NCI-H1105 treated with DMSO at 0.1 percent for 48 hours (cell line): ENCODE measurements around the gene FAM168A.

Source experiments
- DNase-seq: peaks from one replicate; lab custom pipeline; 2025; lab: John Stamatoyannopoulos, UW

Gene FAM168A

DNA sequence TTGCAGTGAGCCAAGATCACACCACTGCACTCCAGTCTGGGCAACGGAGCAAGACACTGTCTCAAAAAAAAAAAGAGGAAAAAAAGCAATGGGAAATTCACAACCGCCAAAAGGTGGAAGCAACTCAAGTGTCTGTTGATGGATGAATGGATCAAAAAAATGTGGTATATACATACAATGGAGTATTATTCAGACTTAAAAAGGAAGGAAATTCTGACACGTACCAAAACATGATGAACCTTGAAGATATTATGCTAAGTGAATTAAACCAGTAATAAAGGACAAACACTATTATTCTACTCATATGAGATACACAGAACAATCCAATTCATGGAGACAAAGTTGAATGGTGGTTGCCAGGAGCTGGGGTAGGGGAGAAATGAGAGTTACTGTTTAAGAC lies 40.9 kb downstream of the FAM168A start:
- no peak for DNase-seq

GRCh38 chr11:73555615-73556014 lies 42.3 kb downstream of the FAM168A start:
- DNase-seq: no peak

- DNase-seq: no peak
Observed at GRCh38 chr11:73554671-73555320, 43.1 kb downstream of the FAM168A start.

GRCh38 chr11:73553266-73553665 lies 44.6 kb downstream of the FAM168A start:
- DNase-seq: no peak

GRCh38 chr11:73551677-73552076 lies 46.2 kb downstream of the FAM168A start:
- no peak for DNase-seq

- no peak for DNase-seq
Observed at GRCh38 chr11:73549376-73549775, 48.5 kb downstream of the FAM168A start.

- DNase-seq: no peak
Observed at GRCh38 chr11:73547706-73548595, 50.0 kb downstream of the FAM168A start.

- no peak for DNase-seq
Observed at GRCh38 chr11:73542175-73542574, 55.7 kb downstream of the FAM168A start.

- no peak for DNase-seq
Observed at GRCh38 chr11:73539506-73540084, 58.3 kb downstream of the FAM168A start.

- no peak for DNase-seq
Observed at GRCh38 chr11:73538381-73538872, 59.5 kb downstream of the FAM168A start.

DNA sequence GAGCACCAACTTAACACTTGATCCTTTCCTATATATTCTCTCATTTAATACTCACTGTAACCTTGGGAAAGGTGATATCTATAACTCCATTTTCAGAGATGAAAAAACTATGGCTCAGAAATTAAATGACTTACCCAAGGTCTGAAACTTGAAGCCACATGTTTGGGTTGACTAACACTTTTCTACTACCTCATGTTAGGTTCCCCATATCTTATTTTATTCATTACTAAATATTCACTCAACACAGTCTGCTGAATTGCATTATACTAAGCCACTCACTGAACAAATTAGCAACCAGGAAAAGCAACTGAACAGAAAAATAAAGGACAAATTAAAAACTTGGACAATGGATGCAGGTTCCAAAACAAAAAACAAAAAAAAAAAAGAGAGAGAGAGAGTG lies 59.9 kb downstream of the FAM168A start:
- no peak for DNase-seq

DNA sequence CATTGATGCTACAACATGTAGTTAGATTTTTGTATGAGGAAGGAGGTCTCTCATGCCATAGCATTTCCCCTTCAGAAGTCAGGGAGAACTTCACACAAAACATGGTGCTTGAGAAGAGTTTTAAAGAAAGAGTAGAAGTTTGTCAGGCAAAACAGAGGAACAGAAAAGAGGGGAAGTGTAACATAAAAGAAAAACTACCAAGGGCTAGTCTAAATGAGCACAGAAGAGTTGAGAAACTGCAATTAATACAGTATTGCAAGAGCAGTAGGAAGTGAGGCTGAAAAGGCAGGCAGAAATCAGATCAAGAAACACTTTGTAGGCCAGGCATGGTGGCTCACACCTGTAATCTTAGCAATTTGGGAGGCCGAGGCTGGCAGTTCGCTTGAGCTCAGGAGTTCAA lies 61.0 kb downstream of the FAM168A start:
- no peak for DNase-seq

- no peak for DNase-seq
Observed at GRCh38 chr11:73532310-73532709, 65.6 kb downstream of the FAM168A start.

DNA sequence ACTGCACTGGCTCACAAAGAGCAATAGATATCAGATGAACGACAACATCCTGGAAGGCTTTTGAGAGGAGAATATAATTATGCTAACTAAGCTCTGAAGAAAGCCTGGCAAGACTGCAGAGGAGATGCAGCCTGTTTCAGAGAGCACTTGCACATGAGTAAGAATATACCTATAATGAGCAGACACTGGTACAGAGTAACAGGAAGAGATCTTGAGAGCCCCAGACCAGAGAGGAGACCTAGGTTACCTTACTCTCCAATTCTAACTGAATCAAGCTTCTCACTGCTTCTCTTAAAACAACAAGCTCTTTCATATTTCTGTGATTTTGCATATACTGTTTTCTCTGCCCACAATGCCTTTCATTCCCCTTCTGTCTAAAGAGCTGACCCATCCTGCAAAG lies 66.5 kb downstream of the FAM168A start:
- no peak for DNase-seq

- no peak for DNase-seq
Observed at GRCh38 chr11:73530109-73530508, 67.8 kb downstream of the FAM168A start.

- DNase-seq: no peak
Observed at GRCh38 chr11:73529204-73529530, 68.7 kb downstream of the FAM168A start.

- DNase-seq: no peak
Observed at GRCh38 chr11:73528483-73529203, 69.3 kb downstream of the FAM168A start.

GRCh38 chr11:73528013-73528412 lies 69.9 kb downstream of the FAM168A start:
- no peak for DNase-seq

GRCh38 chr11:73525611-73526010 lies 72.3 kb downstream of the FAM168A start:
- no peak for DNase-seq

- DNase-seq: no peak
Observed at GRCh38 chr11:73524774-73525173, 73.1 kb downstream of the FAM168A start.

- DNase-seq: no peak
Observed at GRCh38 chr11:73521621-73522020, 76.3 kb downstream of the FAM168A start.

DNA sequence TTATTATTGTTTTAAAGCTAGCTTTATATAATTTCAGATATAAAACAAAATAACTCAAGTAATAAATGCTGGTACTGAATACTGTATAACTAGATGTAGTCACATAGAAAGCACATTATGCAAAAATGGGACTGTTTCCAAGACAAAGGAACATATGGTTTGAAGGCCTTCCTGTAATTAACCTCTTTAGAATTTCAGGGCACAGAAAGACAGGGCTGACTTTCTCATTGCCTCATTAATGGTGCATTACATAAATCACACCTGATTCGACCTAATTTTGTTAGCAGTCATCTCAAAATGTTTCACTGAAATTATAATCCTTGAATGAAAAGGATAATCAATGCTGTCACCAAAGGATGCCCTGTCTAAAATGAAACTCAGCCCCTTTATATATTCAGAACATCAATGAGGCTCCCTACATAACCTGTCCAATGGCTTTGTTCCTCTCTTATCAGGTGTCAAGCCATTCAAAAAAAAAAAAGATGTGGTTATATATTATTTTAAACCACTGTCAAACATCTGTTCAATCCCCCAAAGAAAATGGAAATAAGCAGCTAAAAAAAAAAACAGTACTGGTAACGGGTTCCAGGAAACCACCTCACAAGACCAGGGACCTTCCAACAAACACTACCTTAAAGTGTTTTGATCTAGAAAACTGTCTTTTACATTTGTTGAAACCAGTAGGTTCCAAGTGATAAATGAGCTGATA lies 77.4 kb downstream of the FAM168A start:
- peak; percentile 73 for DNase-seq
